ENCODE measurements around the gene PLCB2. TPM values are rescaled to one million over a fixed set of nuclear protein-coding genes. Genes with fewer than 3 reads are reported as not detected.

Gene PLCB2
- polyA plus RNA-seq, 1 of the 3 experiments (the other 2 are of a cell fraction) = 0.15 TPM

GRCh38 chr15:40265355-40265754 lies 42.4 kb downstream of the PLCB2 start (continued):
- TF ChIP-seq REST (IDR thresholded peaks at IDR 0.05; ENCODE audit: low read depth, low read length) (no peak), NRF1 (IDR thresholded peaks at IDR 0.05; ENCODE audit: low read depth, low read length) (no peak), POLR2AphosphoS5 (IDR thresholded peaks at IDR 0.05; ENCODE audit: low read depth, low read length) (no peak), USF1 (IDR thresholded peaks at IDR 0.05; ENCODE audit: borderline replicate concordance, low read depth) (no peak), TEAD4 (IDR thresholded peaks at IDR 0.05; ENCODE audit: borderline replicate concordance, insufficient read depth) (no peak), GATA2 (CRISPR knock-in tag; IDR thresholded peaks at IDR 0.05) (no peak), SIN3A (IDR thresholded peaks at IDR 0.05; ENCODE audit: borderline replicate concordance, low read depth, low read length) (no peak), MEF2A (IDR thresholded peaks at IDR 0.05; ENCODE audit: borderline replicate concordance, low read depth) (no peak), GABPA (IDR thresholded peaks at IDR 0.05; ENCODE audit: low read depth) (no peak), FOSL2 (IDR thresholded peaks at IDR 0.05; ENCODE audit: borderline replicate concordance, low read depth) (no peak)

GRCh38 chr15:40264321-40265153 lies 43.2 kb downstream of the PLCB2 start:
- Histone ChIP-seq H2AFZ (ENCODE audit: low read depth) (no peak overlapping the region), H3K79me2 (ENCODE audit: insufficient read depth) (no peaks in the 10 kb centered on the region), H3K4me1 (ENCODE audit: control insufficient read depth in 1 of 2, insufficient read depth in 2 of 2, low read depth in 1 of 2, low read length in 1 of 2) (no peaks in the 10 kb centered on the region; a peak in 1 of 4 replicates), H3K27ac (ENCODE audit: low read depth in 2 of 2, low read length in 1 of 2) (no peak overlapping the region), H4K20me1 (ENCODE audit: insufficient read depth) (no peaks in the 10 kb centered on the region), H3K9me2 (no peaks in the 10 kb centered on the region), H3K9ac (no peak overlapping the region), H3K36me3 (replicated peaks in 1 of 2; ENCODE audit: control insufficient read depth in 1 of 2, insufficient read depth in 2 of 2, low read length in 1 of 2) (no peaks in the 10 kb centered on the region), H3K4me2 (no peak overlapping the region), H3K27me3 (ENCODE audit: insufficient read depth) (no peaks in the 10 kb centered on the region), H3F3A (replicated peaks; ENCODE audit: insufficient read depth) (peaks cover 9% of the 10 kb centered on the region), H3K9me3 (no peaks in the 10 kb centered on the region), H3K4me3 (ENCODE audit: low read depth in 2 of 2, low read length in 1 of 2) (no peak overlapping the region)
- 86% methylated on average over 11 of the region's 16 CpGs for WGBS (ENCODE audit: low lambda C conversion rate)
- CTCF ChIA-PET = interaction anchor here (0.9 to 25.6 kb wide), 8 partner anchors 9 to 221 kb away, joined by 4 to 868 read pairs (median 32); partner anchors contain the start of gene PAK6
- no peak for DNase-seq
- POLR2A ChIA-PET = interaction anchor here (1.4 kb wide), 1 partner anchor 14 kb away, joined by 3 read pairs; no protein-coding TSS in a partner anchor
- TF ChIP-seq SIN3A (IDR thresholded peaks at IDR 0.05; ENCODE audit: borderline replicate concordance, low read depth, low read length) = no peak
- no peak for TF ChIP-seq POLR2AphosphoS5 (IDR thresholded peaks at IDR 0.05; ENCODE audit: low read depth, low read length)
- no peak for TF ChIP-seq ZBTB33 (IDR thresholded peaks at IDR 0.05; ENCODE audit: borderline replicate concordance, low read depth)
- TF ChIP-seq RCOR1 (IDR thresholded peaks at IDR 0.05; ENCODE audit: low read length) = no peak
- no peak for TF ChIP-seq ELF1 (IDR thresholded peaks at IDR 0.05)
- TF ChIP-seq RFX5 (IDR thresholded peaks at IDR 0.05; ENCODE audit: low read length) = no peak
- TF ChIP-seq EZH2phosphoT487 (IDR thresholded peaks at IDR 0.05; ENCODE audit: borderline replicate concordance, low read depth) = no peak
- TF ChIP-seq NRF1 (IDR thresholded peaks at IDR 0.05; ENCODE audit: low read depth, low read length) = no peak
- TF ChIP-seq YY1 (IDR thresholded peaks at IDR 0.05; ENCODE audit: low read depth) = no peak
- TF ChIP-seq IRF3 (IDR thresholded peaks at IDR 0.05; ENCODE audit: low read depth, low read length) = no peak

Measured in SK-N-SH (cell line).